ENCODE data around the gene BMPR1B. TPM values are rescaled to one million over a fixed set of nuclear protein-coding genes. Genes with fewer than 3 reads are reported as not detected.

BMPR1B gene
- total and polyA plus RNA-seq, 2 of the 8 experiments (the other 6 are each of a cell fraction or from before 2014, with no cell fraction given), result 0.14 to 1.1 TPM

- Histone ChIP-seq H2BK5ac (ENCODE audit: low read depth, low read length) (no peak overlapping the region), H3K4ac (replicated peaks; ENCODE audit: insufficient read length, low read depth, low read length) (no peak overlapping the region), H3K79me1 (ENCODE audit: low read depth, low read length) (no peaks in the 10 kb centered on the region), H4K91ac (replicated peaks; ENCODE audit: insufficient read length, low read length) (no peak overlapping the region), H3K27me3 (replicated peaks in 1 of 4; ENCODE audit: control insufficient read depth in 3 of 4, extremely low read depth in 1 of 4, insufficient read depth in 3 of 4, low read length in 3 of 4) (no peaks in the 10 kb centered on the region), H2AFZ (ENCODE audit: low read length) (no peak overlapping the region), H3K79me2 (ENCODE audit: control insufficient read depth in 1 of 2, insufficient read depth in 2 of 2, low read length in 2 of 2) (no peaks in the 10 kb centered on the region), H3K27ac (ENCODE audit: low read depth, low read length) (no peak overlapping the region), H3K9ac (replicated peaks in 1 of 4; ENCODE audit: extremely low read depth in 1 of 4, low read depth in 3 of 4, low read length in 3 of 4) (no peak overlapping the region), H2AK5ac (ENCODE audit: low read depth, low read length) (no peak overlapping the region), H3K4me2 (ENCODE audit: insufficient read depth in 1 of 2, low read depth in 2 of 2, low read length in 2 of 2) (no peak overlapping the region), H3K4me3 (ENCODE audit: extremely low read depth in 1 of 4, insufficient read depth in 2 of 4, low read depth in 3 of 4, low read length in 4 of 4) (no peak overlapping the region), H3K23me2 (ENCODE audit: low read depth, low read length) (no peaks in the 10 kb centered on the region), H3K23ac (ENCODE audit: insufficient read length) (no peak overlapping the region), H3K14ac (ENCODE audit: insufficient read length) (no peak overlapping the region), H4K5ac (ENCODE audit: insufficient read length, low read depth, low read length) (no peak overlapping the region), H2BK15ac (ENCODE audit: low read length) (no peak overlapping the region), H2BK12ac (ENCODE audit: low read depth, low read length) (no peak overlapping the region), H4K20me1 (replicated peaks in 1 of 2; ENCODE audit: control insufficient read depth in 1 of 2, insufficient read depth in 2 of 2, low read length in 2 of 2) (no peaks in the 10 kb centered on the region), H3K18ac (ENCODE audit: extremely low read depth, low read length) (no peak overlapping the region), H2BK120ac (replicated peaks; ENCODE audit: low read depth, low read length) (no peak overlapping the region), H3K4me1 (replicated peaks in 1 of 4; ENCODE audit: control insufficient read depth in 3 of 4, insufficient read depth in 4 of 4, low read length in 3 of 4) (peaks cover 0 to 3% (median 0%) of the 10 kb centered on the region in 4 experiments; a peak in 1 of 7 replicates), H2BK20ac (ENCODE audit: low read length) (no peak overlapping the region), H4K8ac (ENCODE audit: extremely low read depth, insufficient read depth, low read length) (no peak overlapping the region), H3K9me3 (ENCODE audit: insufficient read depth in 2 of 2, low read depth in 1 of 2, low read length in 1 of 2) (no peaks in the 10 kb centered on the region), H3K36me3 (ENCODE audit: control insufficient read depth in 2 of 4, insufficient read depth in 4 of 4, low read length in 3 of 4) (no peaks in the 10 kb centered on the region), H3K56ac (replicated peaks; ENCODE audit: insufficient read length, low read depth, low read length) (no peak overlapping the region)
- FAIRE-seq (no peak), DNase-seq (ENCODE audit: low read depth in 1 of 2, low spot score in 2 of 2) (no peak)
- ChIA-PET CTCF (ENCODE audit: partially characterized antibody) (interaction anchor here (0.6 to 1.3 kb wide), 3 partner anchors 15 to 184 kb away, joined by 3 read pairs; no protein-coding TSS in a partner anchor), POLR2A (ENCODE audit: partially characterized antibody) (no interaction called here)
- WGBS, 2 experiments (ENCODE audit: extremely low coverage in 1 of 2, insufficient coverage in 1 of 2, insufficient read length in 1 of 2, insufficient replicate concordance in 2 of 2, low coverage in 1 of 2, low lambda C conversion rate in 2 of 2, missing lambda C conversion rate in 1 of 2), result 94% methylated on average over 6 of the region's 6 CpGs; no CpG with 5 or more reads in 1 of the 2 experiments
- TF ChIP-seq TAF7 (optimal IDR thresholded peaks at IDR 0.05; ENCODE audit: borderline replicate concordance, low read depth, low read length) (no peak), SP2 (IDR thresholded peaks at IDR 0.05; ENCODE audit: low read length) (no peak), RFX5 (IDR thresholded peaks at IDR 0.05; ENCODE audit: borderline replicate concordance, low read depth, low read length) (no peak)
Observed at GRCh38 chr4:94715726-94716125, 42.0 kb upstream of the BMPR1B start.

Measured in H1 (cell line).